Neuron (in vitro differentiated cells): ENCODE results near the gene ATR.

ENCODE experiments used
- H2AFZ ChIP-seq: one replicate; pipeline ENCODE4 v1.6.1; 2013; ENCODE audit warnings: low read depth, mild to moderate bottlenecking, inconsistent platforms, low read length, moderate library complexity
- H3K27me3 ChIP-seq: one replicate; pipeline ENCODE4 v1.6.1; 2013; ENCODE audit warnings: low read length; ENCODE audit not compliant: insufficient read depth
- H3K36me3 ChIP-seq: one replicate; pipeline ENCODE4 v1.6.1; 2013; ENCODE audit warnings: low read length; ENCODE audit not compliant: insufficient read depth
- H3K4me1 ChIP-seq: one replicate; pipeline ENCODE4 v1.6.1; 2013; ENCODE audit warnings: low read length; ENCODE audit not compliant: insufficient read depth
- H3K4me3 ChIP-seq: 2 replicates; pipeline ENCODE4 v1.5.1; 2013; ENCODE audit warnings: mild to moderate bottlenecking, low read length, moderate library complexity
- H3K9me3 ChIP-seq: one replicate; pipeline ENCODE4 v1.6.1; 2013; ENCODE audit warnings: low read length

ATR gene

GRCh38 chr3:142495103-142495502, 83.4 kb downstream of the ATR start:
- no peaks in the 10 kb centered on the region for H3K4me1 ChIP-seq
- no peak overlapping the region for H3K4me3 ChIP-seq
- no peaks in the 10 kb centered on the region for H3K9me3 ChIP-seq
- no peaks in the 10 kb centered on the region for H3K27me3 ChIP-seq
- H2AFZ ChIP-seq: no peak overlapping the region
- H3K36me3 ChIP-seq: peaks cover 50% of the 10 kb centered on the region

- H3K4me1 ChIP-seq: no peaks in the 10 kb centered on the region
These were observed 86.3 kb downstream of the ATR start for GRCh38 chr3:142492184-142492583.

GRCh38 chr3:142489572-142490323, 88.8 kb downstream of the ATR start:
- Histone ChIP-seq H2AFZ (no peak overlapping the region), H3K4me3 (no peak overlapping the region), H3K9me3 (no peaks in the 10 kb centered on the region), H3K4me1 (no peaks in the 10 kb centered on the region), H3K27me3 (no peaks in the 10 kb centered on the region), H3K36me3 (peaks cover 62% of the 10 kb centered on the region)

More at GRCh38 chr3:142492184-142492583, 86.3 kb downstream of the ATR start:
- Histone ChIP-seq H3K9me3 (no peaks in the 10 kb centered on the region), H2AFZ (no peak overlapping the region), H3K36me3 (peaks cover 62% of the 10 kb centered on the region), H3K4me3 (no peak overlapping the region), H3K27me3 (no peaks in the 10 kb centered on the region)

- no peaks in the 10 kb centered on the region for H3K4me1 ChIP-seq
- H3K27me3 ChIP-seq: no peaks in the 10 kb centered on the region
- peaks cover 18% of the 10 kb centered on the region for H3K9me3 ChIP-seq
- no peak overlapping the region for H3K4me3 ChIP-seq
- peaks cover 50% of the 10 kb centered on the region for H3K36me3 ChIP-seq
- H2AFZ ChIP-seq: no peak overlapping the region
These were observed 93.6 kb downstream of the ATR start for GRCh38 chr3:142484912-142485435.

GRCh38 chr3:142481196-142481595, 97.3 kb downstream of the ATR start:
- Histone ChIP-seq H3K36me3 (peaks cover 26% of the 10 kb centered on the region), H3K9me3 (peaks cover 18% of the 10 kb centered on the region), H2AFZ (no peak overlapping the region), H3K4me3 (no peak overlapping the region), H3K4me1 (no peaks in the 10 kb centered on the region), H3K27me3 (no peaks in the 10 kb centered on the region)

- H3K4me1 ChIP-seq: no peaks in the 10 kb centered on the region
These were observed 107.7 kb downstream of the ATR start for GRCh38 chr3:142470826-142471225.

GRCh38 chr3:142468456-142468855, 110.1 kb downstream of the ATR start:
- peaks cover 9% of the 10 kb centered on the region for H3K36me3 ChIP-seq
- no peak overlapping the region for H3K4me3 ChIP-seq
- H3K4me1 ChIP-seq: no peaks in the 10 kb centered on the region
- no peaks in the 10 kb centered on the region for H3K27me3 ChIP-seq
- H2AFZ ChIP-seq: no peak overlapping the region
- H3K9me3 ChIP-seq: peaks cover 1% of the 10 kb centered on the region

More at GRCh38 chr3:142470826-142471225, 107.7 kb downstream of the ATR start:
- Histone ChIP-seq H3K36me3 (peaks cover 4% of the 10 kb centered on the region), H2AFZ (no peak overlapping the region), H3K27me3 (no peaks in the 10 kb centered on the region), H3K4me3 (no peak overlapping the region), H3K9me3 (peaks cover 1% of the 10 kb centered on the region)

- no peaks in the 10 kb centered on the region for H3K27me3 ChIP-seq
- H3K36me3 ChIP-seq: peaks cover 7% of the 10 kb centered on the region
- H2AFZ ChIP-seq: no peak overlapping the region
- no peak overlapping the region for H3K4me3 ChIP-seq
- no peaks in the 10 kb centered on the region for H3K4me1 ChIP-seq
- peaks cover 1% of the 10 kb centered on the region for H3K9me3 ChIP-seq
These were observed 110.8 kb downstream of the ATR start for GRCh38 chr3:142467768-142468167.

- Histone ChIP-seq H3K27me3 (no peaks in the 10 kb centered on the region), H3K36me3 (peaks cover 24% of the 10 kb centered on the region), H3K4me1 (no peaks in the 10 kb centered on the region), H2AFZ (no peak overlapping the region), H3K9me3 (no peaks in the 10 kb centered on the region), H3K4me3 (no peak overlapping the region)
These were observed 117.8 kb downstream of the ATR start for GRCh38 chr3:142460689-142461088.

- Histone ChIP-seq H3K27me3 (no peaks in the 10 kb centered on the region), H2AFZ (no peak overlapping the region), H3K36me3 (peaks cover 21% of the 10 kb centered on the region), H3K4me3 (no peak overlapping the region), H3K9me3 (no peaks in the 10 kb centered on the region), H3K4me1 (no peaks in the 10 kb centered on the region)
These were observed 118.6 kb downstream of the ATR start for GRCh38 chr3:142459929-142460328.

GRCh38 chr3:142459096-142459495, 119.4 kb downstream of the ATR start:
- Histone ChIP-seq H3K36me3 (peaks cover 21% of the 10 kb centered on the region), H3K27me3 (no peaks in the 10 kb centered on the region), H3K4me3 (no peak overlapping the region), H3K4me1 (no peaks in the 10 kb centered on the region), H3K9me3 (no peaks in the 10 kb centered on the region), H2AFZ (no peak overlapping the region)

GRCh38 chr3:142450881-142451280, 127.7 kb downstream of the ATR start:
- Histone ChIP-seq H3K27me3 (no peaks in the 10 kb centered on the region), H3K9me3 (no peaks in the 10 kb centered on the region), H2AFZ (no peak overlapping the region), H3K4me3 (no peak overlapping the region), H3K4me1 (peaks cover 18% of the 10 kb centered on the region), H3K36me3 (peaks cover 17% of the 10 kb centered on the region)

GRCh38 chr3:142450189-142450588, 128.3 kb downstream of the ATR start:
- Histone ChIP-seq H3K4me3 (no peak overlapping the region), H2AFZ (no peak overlapping the region), H3K36me3 (peaks cover 17% of the 10 kb centered on the region), H3K27me3 (no peaks in the 10 kb centered on the region), H3K4me1 (peaks cover 24% of the 10 kb centered on the region), H3K9me3 (no peaks in the 10 kb centered on the region)
